Measurements from ENCODE around the gene ARL17B.
"Not testable (repeated sequence)": the region's sequence is repeated elsewhere in the genome, so short reads cannot be mapped to it uniquely, and the experiment has no call there.

Gene ARL17B

GRCh38 chr17:46361755-46362154 lies at the start of gene ARL17B:
Gene ARL17B (minus strand): TSS chr17:46361766. CDS start chr17:46358397, 3,369 bp downstream.
- not testable (repeated sequence) for DNase-seq (ENCODE audit: low read depth)

- DNase-seq (ENCODE audit: low read depth): not testable (repeated sequence)
Measured at GRCh38 chr17:46409864-46410263, 48.3 kb upstream of the ARL17B start.

- not testable (repeated sequence) for DNase-seq (ENCODE audit: low read depth)
Measured at GRCh38 chr17:46407155-46407554, 45.6 kb upstream of the ARL17B start.

GRCh38 chr17:46401033-46401787 lies 39.6 kb upstream of the ARL17B start:
- DNase-seq (ENCODE audit: low read depth): not testable (repeated sequence)

GRCh38 chr17:46400543-46400942 lies 39.0 kb upstream of the ARL17B start:
- DNase-seq (ENCODE audit: low read depth): not testable (repeated sequence)

- DNase-seq (ENCODE audit: low read depth): not testable (repeated sequence)
Measured at GRCh38 chr17:46399993-46400392, 38.4 kb upstream of the ARL17B start.

- not testable (repeated sequence) for DNase-seq (ENCODE audit: low read depth)
Measured at GRCh38 chr17:46396292-46396691, 34.7 kb upstream of the ARL17B start.

- not testable (repeated sequence) for DNase-seq (ENCODE audit: low read depth)
Measured at GRCh38 chr17:46393702-46394101, 32.1 kb upstream of the ARL17B start.

- DNase-seq (ENCODE audit: low read depth): not testable (repeated sequence)
Measured at GRCh38 chr17:46385491-46385890, 23.9 kb upstream of the ARL17B start.

- not testable (repeated sequence) for DNase-seq (ENCODE audit: low read depth)
Measured at GRCh38 chr17:46383118-46383517, 21.6 kb upstream of the ARL17B start.

GRCh38 chr17:46373418-46373817 lies 11.9 kb upstream of the ARL17B start:
- not testable (repeated sequence) for DNase-seq (ENCODE audit: low read depth)

- not testable (repeated sequence) for DNase-seq (ENCODE audit: low read depth)
Measured at GRCh38 chr17:46372236-46373229, 11.0 kb upstream of the ARL17B start.

- not testable (repeated sequence) for DNase-seq (ENCODE audit: low read depth)
Measured at GRCh38 chr17:46367520-46367919, 6.0 kb upstream of the ARL17B start.

GRCh38 chr17:46361145-46361735 lies 326 bp downstream of the ARL17B start:
- not testable (repeated sequence) for DNase-seq (ENCODE audit: low read depth)

GRCh38 chr17:46353856-46354255 lies 7.7 kb downstream of the ARL17B start:
- DNase-seq (ENCODE audit: low read depth): not testable (repeated sequence)

- DNase-seq (ENCODE audit: low read depth): not testable (repeated sequence)
Measured at GRCh38 chr17:46349060-46349459, 12.5 kb downstream of the ARL17B start.

GRCh38 chr17:46348345-46348744 lies 13.2 kb downstream of the ARL17B start:
- not testable (repeated sequence) for DNase-seq (ENCODE audit: low read depth)

GRCh38 chr17:46342131-46342530 lies 19.4 kb downstream of the ARL17B start:
- DNase-seq (ENCODE audit: low read depth): not testable (repeated sequence)

GRCh38 chr17:46341220-46341619 lies 20.3 kb downstream of the ARL17B start:
- not testable (repeated sequence) for DNase-seq (ENCODE audit: low read depth)

GRCh38 chr17:46294831-46295230 lies 66.7 kb downstream of the ARL17B start, which contains the start of gene LRRC37A:
Gene LRRC37A (plus strand): TSS chr17:46295131. CDS start chr17:46295134, 3 bp downstream.
- DNase-seq (ENCODE audit: low read depth): not testable (repeated sequence)

GRCh38 chr17:46291618-46292017 lies 69.9 kb downstream of the ARL17B start:
- not testable (repeated sequence) for DNase-seq (ENCODE audit: low read depth)

Data from non-pigmented ciliary epithelial cell (primary cell).